Uterus (tissue), 4 donors: ENCODE data around the gene OSBPL1A. TPM values are rescaled to one million over a fixed set of nuclear protein-coding genes. Genes with fewer than 3 reads are reported as not detected.

Experiments used
- DNase-seq, 2 donors: peaks; one replicate each; pipeline ENCODE4 v3.0.0-alpha.2; 2019 to 2020
- H3K27ac ChIP-seq, 2 donors: fragments of 200-600 bp; sonication (generic); 1 replicate in 1 of 2; 2 replicates in 1 of 2; pipeline ENCODE4 v1.5.1; 2016 to 2018
- H3K27me3 ChIP-seq, 2 donors: fragments of 200-600 bp; sonication (generic); one replicate each; pipeline ENCODE4 v1.5.1; 2018 to 2019; ENCODE audit warnings: control low read depth in 1 of 2
- H3K36me3 ChIP-seq, 2 donors: fragments of 200-600 bp; sonication (generic); one replicate each; pipeline ENCODE4 v1.5.1; 2019; ENCODE audit warnings: control low read depth in 1 of 2
- H3K4me1 ChIP-seq, 2 donors: fragments of 200-600 bp; sonication (generic); one replicate each; pipeline ENCODE4 v1.5.1; 2018 to 2019; ENCODE audit warnings: control low read depth in 1 of 2
- H3K4me3 ChIP-seq, 2 donors: fragments of 200-600 bp; sonication (generic); 1 replicate in 1 of 2; 2 replicates in 1 of 2; pipeline ENCODE4 v1.5.1; 2018 to 2019; ENCODE audit warnings: mild to moderate bottlenecking in 1 of 2
- H3K9me3 ChIP-seq, 2 donors: fragments of 200-600 bp; sonication (generic); one replicate each; pipeline ENCODE4 v1.5.1; 2019; ENCODE audit warnings: control low read depth in 1 of 2
- CTCF ChIP-seq, 4 experiments: fragments of 200-600 bp in 2 of 4; fragments of 450-650 bp in 2 of 4; sonication (generic) in 2 of 4; IDR thresholded peaks; one replicate each; pipeline ENCODE4 v1.5.1; 2016 to 2019; ENCODE audit warnings: antibody characterized with exemption in 4 of 4, mild to moderate bottlenecking in 2 of 4, moderate library complexity in 1 of 4
- POLR2A ChIP-seq, 2 donors: fragments of 450-650 bp; IDR thresholded peaks; one replicate each; pipeline ENCODE4 v1.6.1; 2016; ENCODE audit warnings: antibody characterized with exemption in 2 of 2, mild to moderate bottlenecking in 1 of 2, moderate library complexity in 1 of 2
- intact Hi-C: fragments of 100-400 bp; cut with DNase I; formaldehyde crosslinking; loops from one replicate; pipeline ENCODE4 v1.15.1; 2023; ENCODE audit warnings: low total_unique reads
- total RNA-seq, 4 donors: library from RNA; depleted of rRNA in 3 of 4; stranded (reverse); fragments of >200 nt in 3 of 4; gene quantifications; one replicate each; pipeline versions ENCODE4 v1.1.0 to v1.2.4, GENCODE V29; 2014 to 2023
- donor health status: DM: yes; HTN: yes; CAD: no.

OSBPL1A gene
- total RNA-seq, 4 donors from 2014 or later, result 49.4 to 72.4 (median 62.5) TPM

GRCh38 chr18:24244698-24245097, 152.9 kb downstream of the OSBPL1A start:
- intact Hi-C loops, result no loop called here
- TF ChIP-seq POLR2A (IDR thresholded peaks at IDR 0.05), result no peak
- no peak for TF ChIP-seq CTCF (IDR thresholded peaks at IDR 0.05)
- H3K27ac ChIP-seq, result no peak overlapping the region
- H3K4me1 ChIP-seq, result no peaks in the 10 kb centered on the region
- H3K9me3 ChIP-seq, result no peaks in the 10 kb centered on the region
- no peak for DNase-seq
- H3K27me3 ChIP-seq, result no peaks in the 10 kb centered on the region
- no peak overlapping the region for H3K4me3 ChIP-seq
- no peaks in the 10 kb centered on the region for H3K36me3 ChIP-seq

- intact Hi-C loops, result no loop called here
These were observed 153.9 kb downstream of the OSBPL1A start for GRCh38 chr18:24243677-24244076.

GRCh38 chr18:24239341-24239740, 158.3 kb downstream of the OSBPL1A start:
- no peak for DNase-seq
- TF ChIP-seq POLR2A (IDR thresholded peaks at IDR 0.05), result no peak
- Histone ChIP-seq H3K27me3 (no peaks in the 10 kb centered on the region), H3K4me3 (no peak overlapping the region), H3K4me1 (no peaks in the 10 kb centered on the region), H3K36me3 (no peaks in the 10 kb centered on the region), H3K9me3 (no peaks in the 10 kb centered on the region), H3K27ac (no peak overlapping the region)
- intact Hi-C loops, result no loop called here

More at GRCh38 chr18:24243677-24244076, 153.9 kb downstream of the OSBPL1A start:
- Histone ChIP-seq H3K9me3 (no peaks in the 10 kb centered on the region), H3K27me3 (no peaks in the 10 kb centered on the region), H3K4me3 (no peak overlapping the region), H3K36me3 (no peaks in the 10 kb centered on the region), H3K4me1 (no peaks in the 10 kb centered on the region), H3K27ac (no peak overlapping the region)
- no peak for TF ChIP-seq POLR2A (IDR thresholded peaks at IDR 0.05)
- no peak for TF ChIP-seq CTCF (IDR thresholded peaks at IDR 0.05)
- no peak for DNase-seq

GRCh38 chr18:24238387-24238786, 159.2 kb downstream of the OSBPL1A start:
- TF ChIP-seq POLR2A (IDR thresholded peaks at IDR 0.05) (no peak), CTCF (IDR thresholded peaks at IDR 0.05) (no peak)
- Histone ChIP-seq H3K27me3 (no peaks in the 10 kb centered on the region), H3K4me3 (no peak overlapping the region), H3K36me3 (no peaks in the 10 kb centered on the region), H3K9me3 (no peaks in the 10 kb centered on the region), H3K4me1 (no peaks in the 10 kb centered on the region), H3K27ac (no peak overlapping the region)
- intact Hi-C loops, result no loop called here
- DNase-seq, result no peak

GRCh38 chr18:24234850-24235418, 162.7 kb downstream of the OSBPL1A start:
- TF ChIP-seq CTCF (IDR thresholded peaks at IDR 0.05) (no peak), POLR2A (IDR thresholded peaks at IDR 0.05) (no peak)
- Histone ChIP-seq H3K4me3 (no peak overlapping the region), H3K27ac (peak overlapping the region in 1 of 2 donors; percentile 87), H3K36me3 (no peaks in the 10 kb centered on the region), H3K27me3 (no peaks in the 10 kb centered on the region), H3K4me1 (peaks cover 0 to 7% of the 10 kb centered on the region in 2 donors), H3K9me3 (no peaks in the 10 kb centered on the region)
- intact Hi-C loops, result no loop called here
- DNase-seq, result no peak

GRCh38 chr18:24234330-24234729, 163.3 kb downstream of the OSBPL1A start:
- intact Hi-C loops, result no loop called here
- H3K4me3 ChIP-seq, result no peak overlapping the region
- DNase-seq, result peak in 1 of 2 donors; percentile 34
- peak overlapping the region in 1 of 2 donors; percentile 87 for H3K27ac ChIP-seq
- peaks cover 0 to 7% of the 10 kb centered on the region in 2 donors for H3K4me1 ChIP-seq
- no peak for TF ChIP-seq CTCF (IDR thresholded peaks at IDR 0.05)
- no peak for TF ChIP-seq POLR2A (IDR thresholded peaks at IDR 0.05)
- no peaks in the 10 kb centered on the region for H3K27me3 ChIP-seq
- no peaks in the 10 kb centered on the region for H3K9me3 ChIP-seq
- no peaks in the 10 kb centered on the region for H3K36me3 ChIP-seq
